HepG2 (cell line): ENCODE results near the gene ACP2. TPM values are rescaled to one million over a fixed set of nuclear protein-coding genes. Genes with fewer than 3 reads are reported as not detected.

Experiments
- AGO2 ChIP-seq: fragments of 200-400 bp; formaldehyde crosslinking; optimal IDR thresholded peaks from 2 replicates; pipeline ENCODE3; 2017; ENCODE audit warnings: mild to moderate bottlenecking, low read depth, low read length, moderate library complexity
- CSRNP2 ChIP-seq: sonication (generic); formaldehyde crosslinking; conservative IDR thresholded peaks from 2 replicates; pipeline ENCODE4 v1.8.0; 2022; ENCODE audit warnings: low read depth, missing genetic modification reagents
- ETV5 ChIP-seq: IDR thresholded peaks from 2 replicates; pipeline ENCODE4 v1.6.1; 2018; ENCODE audit warnings: missing biosample characterization, missing genetic modification reagents, inconsistent platforms, borderline replicate concordance
- HDAC6 ChIP-seq: fragments of 200-600 bp; sonication (generic); IDR thresholded peaks from 2 replicates; pipeline ENCODE4 v1.7.0; 2017; ENCODE audit warnings: mild to moderate bottlenecking, antibody characterized with exemption, low read length, low read depth
- HMGA1 ChIP-seq: sonication (generic); formaldehyde crosslinking; conservative IDR thresholded peaks from 2 replicates; pipeline ENCODE4 v1.4.0; 2020; ENCODE audit warnings: missing genetic modification reagents
- IRX3 ChIP-seq: sonication (generic); formaldehyde crosslinking; IDR thresholded peaks from 2 replicates; pipeline ENCODE4 v1.8.1; 2023; ENCODE audit warnings: mild to moderate bottlenecking, low read depth, missing genetic modification reagents, borderline replicate concordance
- KLF13 ChIP-seq: sonication (generic); formaldehyde crosslinking; IDR thresholded peaks from 2 replicates; pipeline ENCODE4 v1.4.0; 2020; ENCODE audit warnings: mild to moderate bottlenecking, missing genetic modification reagents
- MED1 ChIP-seq: sonication (generic); formaldehyde crosslinking; IDR thresholded peaks from 2 replicates; pipeline ENCODE4 v1.4.0; 2020; ENCODE audit warnings: missing genetic modification reagents
- NAIF1 ChIP-seq: sonication (generic); formaldehyde crosslinking; IDR thresholded peaks from 2 replicates; pipeline ENCODE4 v1.5.0; 2020; ENCODE audit warnings: mild to moderate bottlenecking, missing genetic modification reagents, borderline replicate concordance
- PCBP2 ChIP-seq: fragments of 200-400 bp; formaldehyde crosslinking; optimal IDR thresholded peaks from 2 replicates; pipeline ENCODE3; 2018; ENCODE audit warnings: low read length, low read depth; ENCODE audit not compliant: poor library complexity, severe bottlenecking
- RBM39 ChIP-seq: fragments of 200-400 bp; formaldehyde crosslinking; IDR thresholded peaks from one replicate; pipeline ENCODE4 v1.6.1; 2018; ENCODE audit warnings: antibody characterized with exemption, mild to moderate bottlenecking, low read depth, low read length; ENCODE audit not compliant: poor library complexity, severe bottlenecking
- ZFYVE20 ChIP-seq: sonication (generic); formaldehyde crosslinking; IDR thresholded peaks from 2 replicates; pipeline ENCODE4 v1.8.0; 2023; ENCODE audit warnings: low read depth, mild to moderate bottlenecking, moderate library complexity, missing genetic modification reagents, borderline replicate concordance
- ZNF160 ChIP-seq: sonication (generic); formaldehyde crosslinking; IDR thresholded peaks from 2 replicates; pipeline ENCODE4 v1.8.0; 2022; ENCODE audit warnings: mild to moderate bottlenecking, inconsistent platforms, missing genetic modification reagents
- ZNF317 ChIP-seq: sonication (generic); formaldehyde crosslinking; IDR thresholded peaks from 2 replicates; pipeline ENCODE4 v1.5.0; 2020; ENCODE audit warnings: mild to moderate bottlenecking, missing genetic modification reagents
- ZNF350 ChIP-seq: sonication (generic); formaldehyde crosslinking; IDR thresholded peaks from 2 replicates; pipeline ENCODE4 v1.4.0; 2020; ENCODE audit warnings: mild to moderate bottlenecking, low read depth, missing genetic modification reagents, borderline replicate concordance
- ZNF546 ChIP-seq: sonication (generic); formaldehyde crosslinking; conservative IDR thresholded peaks from 2 replicates; pipeline ENCODE4 v1.8.1; 2023; ENCODE audit warnings: mild to moderate bottlenecking, missing genetic modification reagents
- ZNF576 ChIP-seq: sonication (generic); formaldehyde crosslinking; IDR thresholded peaks from 2 replicates; pipeline ENCODE4 v1.4.0; 2020; ENCODE audit warnings: mild to moderate bottlenecking, missing genetic modification reagents
- polyA plus RNA-seq, 8 experiments: library from polyadenylated mRNA; depleted of rRNA in 3 of 8; stranded (reverse) in 7 of 8; unstranded in 1 of 8; fragments of >200 nt; fragmentation: Illumina TruSeq in 4 of 8; extraction: Trizol in 4 of 8; gene quantifications; 2 replicates each; pipeline versions ENCODE4 v1.2.1 to v1.2.3, GENCODE V29; 2011 to 2016; ENCODE audit warnings: low read depth in 4 of 8, missing spikeins in 1 of 8, mixed read lengths in 1 of 8; ENCODE audit not compliant: insufficient read depth in 1 of 8
- total RNA-seq, 5 experiments: library from RNA; depleted of rRNA; stranded (reverse); fragments of >200 nt; fragmentation: Illumina TruSeq; extraction: Trizol; gene quantifications; 2 replicates each; pipeline ENCODE4 v1.2.3, GENCODE V29; 2016; ENCODE audit warnings: low read depth in 1 of 5
- TF ChIP-seq, protein P1 (sequence below): IDR thresholded peaks from 2 replicates; pipeline ENCODE4 v1.6.1; 2016; ENCODE audit warnings: mild to moderate bottlenecking, missing biosample characterization, missing genetic modification reagents
- TF ChIP-seq, protein P2 (sequence below): sonication (generic); formaldehyde crosslinking; IDR thresholded peaks from 2 replicates; pipeline ENCODE4 v1.4.0; 2020; ENCODE audit warnings: missing genetic modification reagents
- TF ChIP-seq, protein P3 (sequence below): sonication (generic); formaldehyde crosslinking; IDR thresholded peaks from 2 replicates; pipeline ENCODE4 v1.5.0; 2020; ENCODE audit warnings: missing genetic modification reagents, mild to moderate bottlenecking, borderline replicate concordance
- TF ChIP-seq, protein P4 (sequence below): sonication (generic); formaldehyde crosslinking; IDR thresholded peaks from 2 replicates; pipeline ENCODE4 v1.4.0; 2020; ENCODE audit warnings: mild to moderate bottlenecking, missing genetic modification reagents

Gene ACP2
- total and polyA plus RNA-seq, 2 of the 13 experiments (the other 11 are each of a cell fraction or from before 2014, with no cell fraction given): 17.7 to 20.2 TPM

- TF ChIP-seq ZNF350 (CRISPR knock-in tag) (peak; percentile 81; the same call in 1 of the 2 replicates), ZFYVE20 (CRISPR knock-in tag) (no peak), IRX3 (CRISPR knock-in tag) (0 out of 2 replicates have a peak, but pooled peaks have one; percentile 55), ZNF317 (CRISPR knock-in tag) (no peak), ZNF546 (CRISPR knock-in tag) (0 out of 2 replicates have a peak, but pooled peaks have one; percentile 47), NAIF1 (CRISPR knock-in tag) (peak; percentile 84; the same call in 1 of the 2 replicates), MED1 (CRISPR knock-in tag) (peak; percentile 55; the same call in 1 of the 2 replicates), ETV5 (CRISPR knock-in tag) (peak; percentile 68; the same call in 1 of the 2 replicates), ZNF576 (CRISPR knock-in tag) (no peak), HMGA1 (CRISPR knock-in tag) (no peak), CSRNP2 (no peak), PCBP2 (no peak), HDAC6 (no peak), AGO2 (peak; percentile 58), RBM39 (peak; percentile 37), KLF13 (CRISPR knock-in tag) (no peak), ZNF160 (no peak)
- TF ChIP-seq, protein P1, sequence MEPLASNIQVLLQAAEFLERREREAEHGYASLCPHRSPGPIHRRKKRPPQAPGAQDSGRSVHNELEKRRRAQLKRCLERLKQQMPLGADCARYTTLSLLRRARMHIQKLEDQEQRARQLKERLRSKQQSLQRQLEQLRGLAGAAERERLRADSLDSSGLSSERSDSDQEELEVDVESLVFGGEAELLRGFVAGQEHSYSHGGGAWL (CRISPR knock-in tag): no peak
- TF ChIP-seq, protein P2, sequence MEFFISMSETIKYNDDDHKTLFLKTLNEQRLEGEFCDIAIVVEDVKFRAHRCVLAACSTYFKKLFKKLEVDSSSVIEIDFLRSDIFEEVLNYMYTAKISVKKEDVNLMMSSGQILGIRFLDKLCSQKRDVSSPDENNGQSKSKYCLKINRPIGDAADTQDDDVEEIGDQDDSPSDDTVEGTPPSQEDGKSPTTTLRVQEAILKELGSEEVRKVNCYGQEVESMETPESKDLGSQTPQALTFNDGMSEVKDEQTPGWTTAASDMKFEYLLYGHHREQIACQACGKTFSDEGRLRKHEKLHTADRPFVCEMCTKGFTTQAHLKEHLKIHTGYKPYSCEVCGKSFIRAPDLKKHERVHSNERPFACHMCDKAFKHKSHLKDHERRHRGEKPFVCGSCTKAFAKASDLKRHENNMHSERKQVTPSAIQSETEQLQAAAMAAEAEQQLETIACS: peak; percentile 92
- TF ChIP-seq, protein P3, sequence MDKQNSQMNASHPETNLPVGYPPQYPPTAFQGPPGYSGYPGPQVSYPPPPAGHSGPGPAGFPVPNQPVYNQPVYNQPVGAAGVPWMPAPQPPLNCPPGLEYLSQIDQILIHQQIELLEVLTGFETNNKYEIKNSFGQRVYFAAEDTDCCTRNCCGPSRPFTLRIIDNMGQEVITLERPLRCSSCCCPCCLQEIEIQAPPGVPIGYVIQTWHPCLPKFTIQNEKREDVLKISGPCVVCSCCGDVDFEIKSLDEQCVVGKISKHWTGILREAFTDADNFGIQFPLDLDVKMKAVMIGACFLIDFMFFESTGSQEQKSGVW (CRISPR knock-in tag): no peak
- TF ChIP-seq, protein P4, sequence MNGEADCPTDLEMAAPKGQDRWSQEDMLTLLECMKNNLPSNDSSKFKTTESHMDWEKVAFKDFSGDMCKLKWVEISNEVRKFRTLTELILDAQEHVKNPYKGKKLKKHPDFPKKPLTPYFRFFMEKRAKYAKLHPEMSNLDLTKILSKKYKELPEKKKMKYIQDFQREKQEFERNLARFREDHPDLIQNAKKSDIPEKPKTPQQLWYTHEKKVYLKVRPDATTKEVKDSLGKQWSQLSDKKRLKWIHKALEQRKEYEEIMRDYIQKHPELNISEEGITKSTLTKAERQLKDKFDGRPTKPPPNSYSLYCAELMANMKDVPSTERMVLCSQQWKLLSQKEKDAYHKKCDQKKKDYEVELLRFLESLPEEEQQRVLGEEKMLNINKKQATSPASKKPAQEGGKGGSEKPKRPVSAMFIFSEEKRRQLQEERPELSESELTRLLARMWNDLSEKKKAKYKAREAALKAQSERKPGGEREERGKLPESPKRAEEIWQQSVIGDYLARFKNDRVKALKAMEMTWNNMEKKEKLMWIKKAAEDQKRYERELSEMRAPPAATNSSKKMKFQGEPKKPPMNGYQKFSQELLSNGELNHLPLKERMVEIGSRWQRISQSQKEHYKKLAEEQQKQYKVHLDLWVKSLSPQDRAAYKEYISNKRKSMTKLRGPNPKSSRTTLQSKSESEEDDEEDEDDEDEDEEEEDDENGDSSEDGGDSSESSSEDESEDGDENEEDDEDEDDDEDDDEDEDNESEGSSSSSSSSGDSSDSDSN (CRISPR knock-in tag): no peak; the same call in 1 of the 2 replicates
Measured at GRCh38 chr11:47269002-47269828, 20.6 kb upstream of the ACP2 start (continued).
